IMR-90 (cell line): ENCODE data around the gene KIF20B.

Experiments used
- CEBPB ChIP-seq: IDR thresholded peaks from 2 replicates; pipeline ENCODE4 v1.6.1; 2012; ENCODE audit warnings: low read depth, low read length, improper control_type of control experiment
- CHD1 ChIP-seq: IDR thresholded peaks from 2 replicates; pipeline ENCODE4 v1.6.1; 2012; ENCODE audit warnings: low read depth, low read length, improper control_type of control experiment
- CTCF ChIP-seq: conservative IDR thresholded peaks from 2 replicates; pipeline ENCODE4 v1.5.1; 2012; ENCODE audit warnings: mild to moderate bottlenecking, low read depth, low read length, improper control_type of control experiment
- FOS ChIP-seq: fragments of 150-350 bp; IDR thresholded peaks from 2 replicates; pipeline ENCODE4 v1.6.1; 2016; ENCODE audit warnings: low read depth, low read length
- MAFK ChIP-seq: IDR thresholded peaks from 2 replicates; pipeline ENCODE4 v1.6.1; 2012; ENCODE audit warnings: low read depth, low read length, improper control_type of control experiment
- MAZ ChIP-seq: IDR thresholded peaks from 2 replicates; pipeline ENCODE4 v1.6.1; 2012; ENCODE audit warnings: low read depth, mild to moderate bottlenecking, low read length, improper control_type of control experiment, moderate library complexity, borderline replicate concordance
- POLR2A ChIP-seq: IDR thresholded peaks from 2 replicates; pipeline ENCODE4 v1.6.1; 2012; ENCODE audit warnings: mild to moderate bottlenecking, low read depth, low read length
- RAD21 ChIP-seq: IDR thresholded peaks from 2 replicates; pipeline ENCODE4 v1.6.1; 2012; ENCODE audit warnings: low read length, improper control_type of control experiment
- RFX5 ChIP-seq: IDR thresholded peaks from 2 replicates; pipeline ENCODE4 v1.8.0; 2012; ENCODE audit warnings: low read depth, mild to moderate bottlenecking, low read length, moderate library complexity

GRCh38 chr10:89663144-89663543 is 38.2 kb upstream of the KIF20B start:
- TF ChIP-seq MAFK (no peak), FOS (no peak), CEBPB (no peak), CTCF (no peak), RFX5 (no peak), POLR2A (no peak), RAD21 (no peak), CHD1 (no peak), MAZ (no peak)
